Measurements from ENCODE around the gene PUM1.

- no peak for TF ChIP-seq CTCF (IDR thresholded peaks at IDR 0.05; ENCODE audit: extremely low read depth in 1 of 2, insufficient read depth in 1 of 2, low read depth in 1 of 2, low read length in 2 of 2)
- TF ChIP-seq MAX (IDR thresholded peaks at IDR 0.05; ENCODE audit: insufficient read depth, insufficient read length), result no peak
- no peak for TF ChIP-seq FOS (IDR thresholded peaks at IDR 0.05; ENCODE audit: borderline replicate concordance, insufficient read depth, low read length)
- no peak for TF ChIP-seq EZH2 (IDR thresholded peaks at IDR 0.05; ENCODE audit: borderline replicate concordance, low read depth, low read length, severe bottlenecking)
- no peak for TF ChIP-seq MYC (IDR thresholded peaks at IDR 0.05; ENCODE audit: low read depth, low read length)
Measured at GRCh38 chr1:31084782-31085569, 19.5 kb upstream of the PUM1 start.
